Astrocyte (in vitro differentiated cells and primary cell): Measurements from ENCODE around the gene PLEKHN1. TPM values are rescaled to one million over a fixed set of nuclear protein-coding genes. Genes with fewer than 3 reads are reported as not detected.
"Not testable (repeated sequence)": the region's sequence is repeated elsewhere in the genome, so short reads cannot be mapped to it uniquely, and the experiment has no call there.

Source experiments
- DNase-seq: peaks from one replicate; pipeline ENCODE4 v3.0.0-alpha.2; 2010; ENCODE audit warnings: low read depth
- FAIRE-seq: peaks from 2 replicates; lab custom pipeline; 2011; peaks lifted over from hg19 to GRCh38; lab: Jason Lieb, UNC
- H2AFZ ChIP-seq: 2 replicates; pipeline ENCODE4 v1.6.0; 2012; ENCODE audit warnings: low read depth, low read length, inconsistent platforms
- H3K27ac ChIP-seq: 2 replicates; pipeline ENCODE4 v1.5.1; 2011; ENCODE audit warnings: low read depth, low read length, inconsistent platforms
- H3K27me3 ChIP-seq: 2 replicates; pipeline ENCODE4 v1.6.0; 2011; ENCODE audit warnings: low read length, inconsistent platforms; ENCODE audit not compliant: insufficient read depth
- H3K36me3 ChIP-seq: 2 replicates; pipeline ENCODE4 v1.5.1; 2011; ENCODE audit warnings: low read length, inconsistent platforms; ENCODE audit not compliant: insufficient read depth
- H3K4me1 ChIP-seq: 2 replicates; pipeline ENCODE4 v1.5.1; 2011; ENCODE audit warnings: low read length, inconsistent platforms; ENCODE audit not compliant: insufficient read depth
- H3K4me2 ChIP-seq: 2 replicates; pipeline ENCODE4 v1.6.0; 2012; ENCODE audit warnings: low read length, inconsistent platforms
- H3K4me3 ChIP-seq: 2 replicates; pipeline ENCODE4 v1.5.1; 2011; ENCODE audit warnings: low read depth, mild to moderate bottlenecking, low read length, inconsistent platforms; ENCODE audit not compliant: insufficient read depth
- H3K79me2 ChIP-seq: 2 replicates; pipeline ENCODE4 v1.6.0; 2012; ENCODE audit warnings: mild to moderate bottlenecking, low read length, inconsistent platforms; ENCODE audit not compliant: insufficient read depth
- H3K9ac ChIP-seq: 2 replicates; pipeline ENCODE4 v1.6.0; 2012; ENCODE audit warnings: mild to moderate bottlenecking, low read length, inconsistent platforms
- H3K9me3 ChIP-seq: 2 replicates; pipeline ENCODE4 v1.5.1; 2012; ENCODE audit warnings: low read depth, mild to moderate bottlenecking, low read length, inconsistent platforms; ENCODE audit not compliant: insufficient read depth
- H4K20me1 ChIP-seq: 2 replicates; pipeline ENCODE4 v1.6.0; 2012; ENCODE audit warnings: low read length, inconsistent platforms; ENCODE audit not compliant: insufficient read depth
- H3K27ac Mint-ChIP-seq: one replicate; pipeline ENCODE4 v1.8.0; 2021; ENCODE audit warnings: mild to moderate bottlenecking, mixed read lengths; ENCODE audit not compliant: unreplicated experiment
- H3K27me3 Mint-ChIP-seq: one replicate; pipeline ENCODE4 v1.8.0; 2021; ENCODE audit warnings: low read depth, mixed read lengths; ENCODE audit not compliant: unreplicated experiment
- H3K36me3 Mint-ChIP-seq: one replicate; pipeline ENCODE4 v1.8.0; 2021; ENCODE audit warnings: low read depth, mixed read lengths; ENCODE audit not compliant: unreplicated experiment
- H3K4me1 Mint-ChIP-seq: one replicate; pipeline ENCODE4 v1.8.0; 2021; ENCODE audit warnings: low read depth, mixed read lengths; ENCODE audit not compliant: unreplicated experiment
- H3K4me3 Mint-ChIP-seq: one replicate; pipeline ENCODE4 v1.8.0; 2021; ENCODE audit warnings: mild to moderate bottlenecking, moderate library complexity, mixed read lengths; ENCODE audit not compliant: unreplicated experiment
- H3K9me3 Mint-ChIP-seq: one replicate; pipeline ENCODE4 v1.8.0; 2021; ENCODE audit warnings: mild to moderate bottlenecking, mixed read lengths; ENCODE audit not compliant: unreplicated experiment
- CTCF ChIP-seq: IDR thresholded peaks from 2 replicates; pipeline ENCODE4 v1.5.1; 2011; ENCODE audit warnings: low read depth, mild to moderate bottlenecking, inconsistent platforms, low read length, moderate library complexity; ENCODE audit not compliant: insufficient read depth
- EZH2 ChIP-seq: IDR thresholded peaks from 2 replicates; pipeline ENCODE4 v1.6.1; 2012; ENCODE audit warnings: mild to moderate bottlenecking, low read length, inconsistent platforms; ENCODE audit not compliant: insufficient read depth
- total RNA-seq: library from RNA; stranded (reverse); gene quantifications from 2 replicates; pipeline ENCODE4 v1.2.1, GENCODE V29; 2021

The PLEKHN1 gene
- total RNA-seq, 1 donor from 2014 or later: 2.4 TPM

GRCh38 chr1:945688-946556 is 20.4 kb upstream of the PLEKHN1 start:
- no peak overlapping the region for H3K4me3 Mint-ChIP-seq
- H3K27ac ChIP-seq: no peak overlapping the region

GRCh38 chr1:946811-947210 is 19.5 kb upstream of the PLEKHN1 start:
- Histone ChIP-seq H4K20me1 (peaks cover 58% of the 10 kb centered on the region), H3K4me1 (peaks cover 20% of the 10 kb centered on the region)
- not testable (repeated sequence) for H3K4me3 Mint-ChIP-seq, H2AFZ ChIP-seq, H3K27ac Mint-ChIP-seq, H3K9me3 Mint-ChIP-seq, H3K36me3 ChIP-seq, H3K27me3 Mint-ChIP-seq, H3K4me1 Mint-ChIP-seq, DNase-seq, H3K4me2 ChIP-seq, H3K4me3 ChIP-seq, FAIRE-seq, H3K27ac ChIP-seq, H3K9ac ChIP-seq, H3K79me2 ChIP-seq, H3K27me3 ChIP-seq, H3K9me3 ChIP-seq
- H3K36me3 Mint-ChIP-seq: peaks cover 17% of the 10 kb centered on the region

More at GRCh38 chr1:945688-946556, 20.4 kb upstream of the PLEKHN1 start:
- H3K4me2 ChIP-seq: no peak overlapping the region
- H3K9me3 ChIP-seq: no peaks in the 10 kb centered on the region
- peaks cover 4% of the 10 kb centered on the region for H3K79me2 ChIP-seq
- FAIRE-seq: no peak
- no peak for DNase-seq
- H3K27me3 ChIP-seq: no peaks in the 10 kb centered on the region
- peaks cover 50% of the 10 kb centered on the region for H4K20me1 ChIP-seq
- H3K4me1 ChIP-seq: peaks cover 23% of the 10 kb centered on the region
- peaks cover 6% of the 10 kb centered on the region for H3K36me3 ChIP-seq
- H3K9ac ChIP-seq: no peak overlapping the region
- Mint-ChIP-seq H3K27me3 (peaks cover 2% of the 10 kb centered on the region), H3K36me3 (peaks cover 13% of the 10 kb centered on the region), H3K27ac (no peak overlapping the region), H3K4me1 (peaks cover 4% of the 10 kb centered on the region), H3K9me3 (no peaks in the 10 kb centered on the region)
- H3K4me3 ChIP-seq: no peak overlapping the region
- TF ChIP-seq CTCF (no peak), EZH2 (no peak)
- H2AFZ ChIP-seq: no peak overlapping the region

GRCh38 chr1:947958-948357 is 18.3 kb upstream of the PLEKHN1 start:
- Mint-ChIP-seq H3K36me3 (peaks cover 17% of the 10 kb centered on the region), H3K9me3 (no peaks in the 10 kb centered on the region)

More at GRCh38 chr1:947958-948357, 18.3 kb upstream of the PLEKHN1 start:
- Mint-ChIP-seq H3K4me3 (no peak overlapping the region), H3K27me3 (peaks cover 4% of the 10 kb centered on the region), H3K27ac (no peak overlapping the region), H3K4me1 (peaks cover 4% of the 10 kb centered on the region)
- H3K9me3 ChIP-seq: no peaks in the 10 kb centered on the region
- TF ChIP-seq EZH2 (no peak), CTCF (no peak)
- H3K4me1 ChIP-seq: peaks cover 16% of the 10 kb centered on the region
- no peak overlapping the region for H3K27ac ChIP-seq
- H3K4me3 ChIP-seq: no peak overlapping the region
- H2AFZ ChIP-seq: no peak overlapping the region
- H3K27me3 ChIP-seq: no peaks in the 10 kb centered on the region
- H3K9ac ChIP-seq: no peak overlapping the region
- H3K36me3 ChIP-seq: peaks cover 6% of the 10 kb centered on the region
- peaks cover 4% of the 10 kb centered on the region for H3K79me2 ChIP-seq
- H4K20me1 ChIP-seq: peaks cover 58% of the 10 kb centered on the region
- no peak for DNase-seq
- H3K4me2 ChIP-seq: no peak overlapping the region
- no peak for FAIRE-seq
